ENCODE data around the gene FAF1. TPM values are rescaled to one million over a fixed set of nuclear protein-coding genes. Genes with fewer than 3 reads are reported as not detected.

FAF1 gene
- total and polyA plus RNA-seq, 2 donors (not counting 3 experiments of a cell fraction or from before 2014, with no cell fraction given), result 9.0 to 57.6 TPM

- peaks cover 3% of the 10 kb centered on the region for H3K4me1 ChIP-seq (ENCODE audit: control insufficient read depth, extremely low read depth, insufficient read depth, low read length)
- H3K27ac ChIP-seq (ENCODE audit: insufficient read depth, low read depth, low read length), result no peak overlapping the region
- ChIA-PET POLR2A (no interaction called here), CTCF (no interaction called here)
- no peaks in the 10 kb centered on the region for H3K36me3 ChIP-seq (ENCODE audit: control insufficient read depth in 2 of 2, extremely low read depth in 1 of 2, insufficient read depth in 2 of 2, low read length in 2 of 2)
- no peaks in the 10 kb centered on the region for H3K9me3 ChIP-seq (replicated peaks; ENCODE audit: control insufficient read depth, insufficient read depth, low read length)
- no peaks in the 10 kb centered on the region for H3K79me2 ChIP-seq (ENCODE audit: control insufficient read depth, insufficient read depth, low read length)
- no peak overlapping the region for H3K4me3 ChIP-seq (replicated peaks in 1 of 3; ENCODE audit: insufficient read depth in 1 of 3, low read depth in 1 of 3, low read length in 3 of 3)
- H3K27me3 ChIP-seq (ENCODE audit: control insufficient read depth in 2 of 2, insufficient read depth in 2 of 2, low read length in 2 of 2), result peaks cover 85 to 100% of the 10 kb centered on the region in 2 experiments
- no peaks in the 10 kb centered on the region for H4K20me1 ChIP-seq (replicated peaks; ENCODE audit: control insufficient read depth, extremely low read depth, insufficient read depth, low read length)
- no TSS peak for BruUV-seq (replicated peaks)
- no peak overlapping the region for H2AFZ ChIP-seq (ENCODE audit: low read depth, low read length)
- TF ChIP-seq CTCF (IDR thresholded peaks at IDR 0.05; ENCODE audit: extremely low read depth in 1 of 2, insufficient read depth in 1 of 2, low read depth in 1 of 2, low read length in 2 of 2) (peak; percentile 10 to 45), JUN (IDR thresholded peaks at IDR 0.05; ENCODE audit: borderline replicate concordance, insufficient read depth, insufficient read length, low read depth) (no peak), MAX (IDR thresholded peaks at IDR 0.05; ENCODE audit: insufficient read depth, insufficient read length) (no peak), EZH2 (IDR thresholded peaks at IDR 0.05; ENCODE audit: borderline replicate concordance, low read depth, low read length, severe bottlenecking) (peak; percentile 84)
- no peaks in the 10 kb centered on the region for H3K9me1 ChIP-seq (replicated peaks; ENCODE audit: control insufficient read depth, extremely low read depth, insufficient read depth, low read length)
- H3K9ac ChIP-seq (replicated peaks; ENCODE audit: extremely low read depth, insufficient read depth, low read length), result no peak overlapping the region
- no peak for FAIRE-seq
- intact Hi-C loops (cut with micrococcal nuclease), result loop anchor here (1.0 kb wide), 1 partner anchor 186 kb away; no protein-coding TSS in a partner anchor
- dilution Hi-C loops (cut with MboI; ENCODE audit: extremely low pct_ligation_motif_present, low sequenced_read_pairs), result no loop called here
- no peak for DNase-seq (ENCODE audit: low read depth, low spot score)
- H3K4me2 ChIP-seq (ENCODE audit: insufficient read depth, low read length), result peak overlapping the region; percentile 5
These were observed 540.7 kb downstream of the FAF1 start for GRCh38 chr1:50419192-50419906.
